Prostate gland (tissue), 2 donors: Measurements from ENCODE around the gene DES. TPM values are rescaled to one million over a fixed set of nuclear protein-coding genes. Genes with fewer than 3 reads are reported as not detected.

ENCODE experiments used
- DNase-seq: peaks from one replicate; pipeline ENCODE4 v3.0.0-alpha.2; 2019; ENCODE audit warnings: low spot score
- H3K27ac ChIP-seq, 2 donors: fragments of 200-600 bp; sonication (generic); 2 replicates each; pipeline ENCODE4 v1.5.1; 2017 to 2019
- H3K27me3 ChIP-seq: fragments of 200-600 bp; sonication (generic); replicated peaks from 2 replicates; pipeline ENCODE4 v1.5.1; 2019; ENCODE audit not compliant: insufficient read depth
- H3K36me3 ChIP-seq, 2 donors: fragments of 200-600 bp; sonication (generic); 1 replicate in 1 of 2; 2 replicates in 1 of 2; pipeline versions ENCODE4 v1.5.1 to v1.8.1; 2017 to 2019
- H3K4me1 ChIP-seq: fragments of 200-600 bp; sonication (generic); replicated peaks from 2 replicates; pipeline ENCODE4 v1.5.1; 2019
- H3K4me3 ChIP-seq, 2 donors: fragments of 200-600 bp; sonication (generic); 2 replicates each; pipeline ENCODE4 v1.5.1; 2017 to 2019
- H3K9me3 ChIP-seq: fragments of 200-600 bp; sonication (generic); 2 replicates; pipeline ENCODE4 v1.5.1; 2017
- CTCF ChIP-seq, 4 experiments: fragments of 200-600 bp in 2 of 4; fragments of 450-650 bp in 2 of 4; sonication (generic) in 2 of 4; IDR thresholded peaks; 1 replicate in 3 of 4; 2 replicates in 1 of 4; pipeline ENCODE4 v1.5.1; 2016 to 2019; ENCODE audit warnings: antibody characterized with exemption in 4 of 4, mild to moderate bottlenecking in 2 of 4, moderate library complexity in 2 of 4
- POLR2A ChIP-seq: fragments of 450-650 bp; IDR thresholded peaks from one replicate; pipeline ENCODE4 v1.6.1; 2016; ENCODE audit warnings: antibody characterized with exemption, mild to moderate bottlenecking
- POLR2AphosphoS5 ChIP-seq: sonication (generic); formaldehyde crosslinking; IDR thresholded peaks from one replicate; pipeline ENCODE4 v1.6.1; 2017; ENCODE audit warnings: antibody characterized with exemption
- WGBS: methylation state at CpG from one replicate; pipeline ENCODE4 v1.1.5; 2018; 5-methylcytosine and 5-hydroxymethylcytosine counted together
- intact Hi-C: fragments of 100-400 bp; cut with DNase I; formaldehyde crosslinking; loops from one replicate; pipeline ENCODE4 v1.14.2; 2022
- total RNA-seq, 2 donors: library from RNA; depleted of rRNA; stranded (reverse); fragments of >200 nt; gene quantifications; one replicate each; pipeline ENCODE4 v1.1.0, GENCODE V29; 2016

Gene DES
- total RNA-seq, 2 donors from 2014 or later: 1,584 to 1,742 TPM

GRCh38 chr2:219472629-219473187, 54.5 kb downstream of the DES start:
- no peaks in the 10 kb centered on the region for H3K4me1 ChIP-seq
- no peak overlapping the region for H3K4me3 ChIP-seq
- WGBS: 81% methylated on average over 11 of the region's 12 CpGs
- H3K27me3 ChIP-seq: no peaks in the 10 kb centered on the region
- intact Hi-C loops: no loop called here
- no peak for DNase-seq
- no peaks in the 10 kb centered on the region for H3K36me3 ChIP-seq
- TF ChIP-seq POLR2AphosphoS5 (no peak), POLR2A (no peak), CTCF (IDR thresholded peaks at IDR 0.05) (no peak)
- H3K27ac ChIP-seq: no peak overlapping the region
- no peaks in the 10 kb centered on the region for H3K9me3 ChIP-seq

DNA sequence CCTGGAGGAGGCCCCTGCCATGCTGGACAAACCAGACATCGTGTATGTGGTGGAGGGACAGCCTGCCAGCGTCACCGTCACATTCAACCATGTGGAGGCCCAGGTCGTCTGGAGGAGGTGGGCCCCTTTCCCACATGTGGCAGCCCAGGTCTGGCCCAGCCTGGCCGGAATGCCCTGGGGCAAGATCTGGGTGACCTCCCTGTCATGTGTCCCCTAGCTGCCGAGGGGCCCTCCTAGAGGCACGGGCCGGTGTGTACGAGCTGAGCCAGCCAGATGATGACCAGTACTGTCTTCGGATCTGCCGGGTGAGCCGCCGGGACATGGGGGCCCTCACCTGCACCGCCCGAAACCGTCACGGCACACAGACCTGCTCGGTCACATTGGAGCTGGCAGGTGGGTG, 55.3 kb downstream of the DES start:
- no peaks in the 10 kb centered on the region for H3K4me1 ChIP-seq
- intact Hi-C loops: no loop called here

DNA sequence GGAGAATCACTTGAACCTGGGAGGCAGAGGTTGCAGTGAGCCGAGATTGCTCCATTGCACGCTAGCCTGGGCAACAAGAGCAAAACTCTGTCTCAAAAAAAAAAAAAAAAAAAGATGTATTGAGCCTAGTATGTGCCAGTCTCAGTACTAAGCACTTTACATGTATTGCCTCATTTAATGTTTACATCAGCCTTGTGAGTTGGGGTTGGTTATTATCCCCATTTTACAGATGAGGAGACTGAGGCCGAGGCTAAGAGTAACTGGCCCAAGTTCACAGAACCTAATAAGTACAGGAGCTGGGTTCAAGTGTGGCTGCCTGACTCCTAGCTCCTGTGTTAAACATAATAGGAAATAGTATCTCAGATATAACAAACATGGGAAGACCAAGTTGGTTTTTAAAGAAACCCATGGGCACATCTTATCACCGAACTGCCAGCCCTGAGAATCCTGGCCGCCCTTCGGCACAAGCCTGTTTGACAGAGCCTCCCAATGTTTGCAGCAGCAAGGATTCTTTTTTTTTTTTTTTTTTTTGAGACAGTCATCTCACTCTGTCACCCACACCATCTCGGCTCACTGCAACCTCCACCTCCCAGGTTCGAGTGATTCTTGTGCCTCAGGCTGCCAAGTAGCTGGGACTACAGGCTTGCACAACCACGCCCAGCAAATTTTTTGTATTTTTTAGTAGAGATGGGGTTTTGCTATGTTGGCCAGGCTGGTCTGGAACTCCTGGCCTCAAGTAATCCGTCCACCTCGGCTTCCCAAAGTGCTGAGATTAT, 56.3 kb downstream of the DES start:
- no peak for DNase-seq
- TF ChIP-seq CTCF (IDR thresholded peaks at IDR 0.05) (no peak), POLR2AphosphoS5 (no peak), POLR2A (no peak)
- Histone ChIP-seq H3K9me3 (no peaks in the 10 kb centered on the region), H3K27me3 (no peaks in the 10 kb centered on the region), H3K4me3 (no peak overlapping the region), H3K36me3 (no peaks in the 10 kb centered on the region), H3K27ac (no peak overlapping the region), H3K4me1 (no peaks in the 10 kb centered on the region)
- intact Hi-C loops: no loop called here
- WGBS: 77% methylated on average over 11 of the region's 11 CpGs

More for the DNA sequence above, 55.3 kb downstream of the DES start:
- Histone ChIP-seq H3K4me3 (no peak overlapping the region), H3K27me3 (no peaks in the 10 kb centered on the region), H3K27ac (no peak overlapping the region), H3K36me3 (no peaks in the 10 kb centered on the region), H3K9me3 (no peaks in the 10 kb centered on the region)
- 78% methylated on average over 18 of the region's 18 CpGs for WGBS
- DNase-seq: no peak
- no peak for TF ChIP-seq POLR2AphosphoS5
- TF ChIP-seq POLR2A: no peak
- no peak for TF ChIP-seq CTCF (IDR thresholded peaks at IDR 0.05)

- no peaks in the 10 kb centered on the region for H3K4me1 ChIP-seq
- H3K9me3 ChIP-seq: no peaks in the 10 kb centered on the region
- 86% methylated on average over 6 of the region's 6 CpGs for WGBS
- H3K27ac ChIP-seq: no peak overlapping the region
- intact Hi-C loops: no loop called here
- no peaks in the 10 kb centered on the region for H3K36me3 ChIP-seq
- TF ChIP-seq POLR2A: no peak
- H3K27me3 ChIP-seq: no peaks in the 10 kb centered on the region
- DNase-seq: no peak
- H3K4me3 ChIP-seq: no peak overlapping the region
These were observed 57.1 kb downstream of the DES start for GRCh38 chr2:219475278-219475677.

DNA sequence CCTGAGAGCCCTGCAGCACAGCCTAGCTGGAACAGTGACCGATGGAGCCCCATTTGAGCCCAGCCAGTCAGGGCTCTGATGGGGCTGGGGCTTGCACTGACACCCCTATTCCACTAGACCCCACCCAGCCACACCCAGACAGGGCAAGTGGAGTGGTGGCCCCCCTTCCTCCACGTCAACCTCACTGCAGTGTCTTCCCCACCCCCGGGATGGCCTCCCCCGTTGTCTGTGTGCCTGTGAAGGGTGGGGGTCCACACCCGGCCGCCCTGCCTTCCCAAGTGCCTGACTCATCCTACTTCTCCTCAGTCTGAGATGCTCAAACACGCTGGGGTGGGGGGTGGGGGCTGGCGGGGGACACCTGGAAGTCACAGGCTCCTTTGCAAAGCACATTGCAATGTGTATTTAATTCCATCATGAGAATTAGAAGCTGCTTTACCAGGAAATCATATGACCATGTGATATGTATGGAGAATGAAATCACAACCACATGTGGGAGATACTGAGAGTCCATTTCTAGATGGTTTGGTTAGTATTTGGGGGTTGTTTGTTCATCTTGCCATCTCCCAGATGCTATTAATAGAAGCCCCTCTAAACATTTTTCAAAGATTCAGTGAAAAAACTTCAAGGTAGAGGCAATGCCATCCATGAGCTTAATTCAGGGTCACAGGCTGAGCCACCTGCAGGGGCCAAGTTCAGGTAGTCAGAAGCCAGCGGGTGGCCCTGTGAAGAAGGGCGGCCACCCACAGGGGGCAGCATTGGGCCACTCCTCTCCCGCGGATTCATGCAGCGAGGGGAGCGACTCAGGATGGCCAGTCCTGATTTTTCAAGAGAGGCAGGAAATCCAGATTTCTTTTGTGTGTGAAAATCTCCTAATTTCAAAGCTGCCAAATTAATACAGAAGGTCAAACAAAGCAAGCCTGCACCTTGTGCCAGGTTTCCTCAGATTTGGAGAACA, 57.8 kb downstream of the DES start:
- Histone ChIP-seq H3K4me3 (no peak overlapping the region), H3K9me3 (no peaks in the 10 kb centered on the region), H3K36me3 (no peaks in the 10 kb centered on the region), H3K27ac (no peak overlapping the region), H3K4me1 (no peaks in the 10 kb centered on the region), H3K27me3 (no peaks in the 10 kb centered on the region)
- intact Hi-C loops: no loop called here
- 31% methylated on average over 14 of the region's 14 CpGs for WGBS
- DNase-seq: peak; percentile 49
- TF ChIP-seq CTCF (IDR thresholded peaks at IDR 0.05) (peak; percentile 60 to 82 (median 76)), POLR2A (no peak)
